CD14-positive monocyte (primary cell): ENCODE data around the gene CRY1. TPM values are rescaled to one million over a fixed set of nuclear protein-coding genes. Genes with fewer than 3 reads are reported as not detected.
A peak's percentile ranks its signal among the peaks of the same experiment; 100 is the strongest.

Experiments
- DNase-seq, 3 donors: peaks; one replicate each; pipeline ENCODE4 v3.0.0-alpha.2; 2011 to 2022
- H2AFZ ChIP-seq: 2 replicates; pipeline ENCODE4 v1.6.0; 2012; ENCODE audit warnings: mild to moderate bottlenecking, low read depth, low read length, inconsistent platforms; ENCODE audit not compliant: insufficient read depth, poor library complexity, severe bottlenecking
- H3K27ac ChIP-seq, 2 donors: 1 replicate in 1 of 2; 2 replicates in 1 of 2; pipeline ENCODE4 v1.5.1; 2012 to 2013; ENCODE audit warnings: low read length in 2 of 2, control low read depth in 1 of 2, inconsistent platforms in 1 of 2, low read depth in 1 of 2, mild to moderate bottlenecking in 1 of 2
- H3K27me3 ChIP-seq, 2 donors: one replicate each; pipeline versions ENCODE4 v1.6.0 to v1.6.1; 2011 to 2013; ENCODE audit warnings: low read length in 2 of 2; ENCODE audit not compliant: control insufficient read depth in 2 of 2, insufficient read depth in 2 of 2
- H3K36me3 ChIP-seq, 2 donors: replicated peaks in 1 of 2; 1 replicate in 1 of 2; 2 replicates in 1 of 2; pipeline versions ENCODE4 v1.5.1 to v1.6.1; 2012 to 2013; ENCODE audit warnings: low read length in 2 of 2, control low read depth in 1 of 2, inconsistent platforms in 1 of 2, mild to moderate bottlenecking in 1 of 2; ENCODE audit not compliant: insufficient read depth in 2 of 2, control insufficient read depth in 1 of 2
- H3K4me1 ChIP-seq, 2 donors: 1 replicate in 1 of 2; 2 replicates in 1 of 2; pipeline versions ENCODE4 v1.5.1 to v1.6.1; 2012 to 2013; ENCODE audit warnings: low read length in 2 of 2, control low read depth in 1 of 2, inconsistent platforms in 1 of 2, mild to moderate bottlenecking in 1 of 2, moderate library complexity in 1 of 2; ENCODE audit not compliant: insufficient read depth in 2 of 2, control insufficient read depth in 1 of 2
- H3K4me2 ChIP-seq: replicated peaks from 2 replicates; pipeline ENCODE3; 2012; ENCODE audit warnings: low read length, moderate library complexity, mild to moderate bottlenecking; ENCODE audit not compliant: poor library complexity, severe bottlenecking; ENCODE audit errors: extremely low read depth
- H3K4me3 ChIP-seq, 3 experiments: fragments of 200-600 bp in 1 of 3; sonication (generic) in 1 of 3; replicated peaks in 1 of 3; 1 replicate in 2 of 3; 2 replicates in 1 of 3; pipeline ENCODE4 v1.5.1; 2011 to 2013; ENCODE audit warnings: low read length in 3 of 3, mild to moderate bottlenecking in 3 of 3, control low read depth in 2 of 3, low read depth in 2 of 3, inconsistent platforms in 1 of 3, moderate library complexity in 1 of 3
- H3K79me2 ChIP-seq: 2 replicates; pipeline ENCODE4 v1.6.0; 2012; ENCODE audit warnings: mild to moderate bottlenecking, control low read depth, inconsistent platforms, low read length, moderate library complexity; ENCODE audit not compliant: insufficient read depth
- H3K9ac ChIP-seq: 2 replicates; pipeline ENCODE4 v1.6.0; 2017; ENCODE audit warnings: low read length, mild to moderate bottlenecking; ENCODE audit not compliant: insufficient read depth, poor library complexity, severe bottlenecking
- H3K9me3 ChIP-seq, 2 donors: replicated peaks in 1 of 2; 1 replicate in 1 of 2; 2 replicates in 1 of 2; pipeline versions ENCODE4 v1.5.1 to v1.6.1; 2012 to 2013; ENCODE audit warnings: low read length in 2 of 2, control low read depth in 1 of 2; ENCODE audit not compliant: control insufficient read depth in 1 of 2, insufficient read depth in 1 of 2
- H4K20me1 ChIP-seq: 2 replicates; pipeline ENCODE4 v1.6.0; 2012; ENCODE audit warnings: mild to moderate bottlenecking, low read length, control low read depth, moderate library complexity; ENCODE audit not compliant: insufficient read depth
- H3K27ac Mint-ChIP-seq, 7 donors: one replicate each; pipeline ENCODE4 v1.8.0; 2020; ENCODE audit warnings: mild to moderate bottlenecking in 7 of 7, mixed read lengths in 7 of 7, moderate library complexity in 6 of 7, inconsistent platforms in 2 of 7
- H3K27me3 Mint-ChIP-seq, 3 donors: one replicate each; pipeline ENCODE4 v1.8.0; 2021 to 2022; ENCODE audit warnings: low read depth in 3 of 3, mild to moderate bottlenecking in 3 of 3, mixed read lengths in 3 of 3, moderate library complexity in 3 of 3, inconsistent platforms in 1 of 3
- H3K36me3 Mint-ChIP-seq, 2 donors: one replicate each; pipeline ENCODE4 v1.8.0; 2020; ENCODE audit warnings: mixed read lengths in 2 of 2, inconsistent platforms in 1 of 2, mild to moderate bottlenecking in 1 of 2
- H3K4me1 Mint-ChIP-seq: one replicate; pipeline ENCODE4 v1.8.0; 2020; ENCODE audit warnings: mild to moderate bottlenecking, mixed read lengths
- H3K4me3 Mint-ChIP-seq, 2 donors: one replicate each; pipeline ENCODE4 v1.8.0; 2020; ENCODE audit warnings: mild to moderate bottlenecking in 2 of 2, mixed read lengths in 2 of 2, moderate library complexity in 1 of 2
- H3K9me3 Mint-ChIP-seq, 7 donors: one replicate each; pipeline ENCODE4 v1.8.0; 2020 to 2022; ENCODE audit warnings: mixed read lengths in 7 of 7, mild to moderate bottlenecking in 6 of 7, moderate library complexity in 6 of 7, inconsistent platforms in 2 of 7
- WGBS: methylation state at CpG from one replicate; pipeline ENCODE4 v1.1.5; 2013; ENCODE audit warnings: missing lambda C conversion rate; ENCODE audit not compliant: insufficient coverage; 5-methylcytosine and 5-hydroxymethylcytosine counted together
- intact Hi-C, 2 donors: fragments of 100-400 bp; cut with micrococcal nuclease; formaldehyde crosslinking; loops; one replicate each; pipeline versions ENCODE4 v1.15.0 to v1.15.1; 2023
- polyA plus RNA-seq, 3 donors: library from polyadenylated mRNA; depleted of rRNA in 1 of 3; unstranded in 2 of 3; stranded (reverse) in 1 of 3; fragments of 300-500 nt in 2 of 3; fragments of >200 nt in 1 of 3; fragmentation: Illumina TruSeq in 2 of 3; gene quantifications; 1 replicate in 2 of 3; 2 replicates in 1 of 3; pipeline ENCODE4 v1.2.3, GENCODE V29; 2012 to 2021
- TF ChIP-seq, protein P1 (sequence below): fragments of 200-600 bp; IDR thresholded peaks from one replicate; pipeline ENCODE4 v1.8.0; 2022; ENCODE audit warnings: antibody characterized with exemption, mild to moderate bottlenecking

The CRY1 gene
- polyA plus RNA-seq, 3 donors = 3.8 to 7.7 (median 5.8) TPM

DNA sequence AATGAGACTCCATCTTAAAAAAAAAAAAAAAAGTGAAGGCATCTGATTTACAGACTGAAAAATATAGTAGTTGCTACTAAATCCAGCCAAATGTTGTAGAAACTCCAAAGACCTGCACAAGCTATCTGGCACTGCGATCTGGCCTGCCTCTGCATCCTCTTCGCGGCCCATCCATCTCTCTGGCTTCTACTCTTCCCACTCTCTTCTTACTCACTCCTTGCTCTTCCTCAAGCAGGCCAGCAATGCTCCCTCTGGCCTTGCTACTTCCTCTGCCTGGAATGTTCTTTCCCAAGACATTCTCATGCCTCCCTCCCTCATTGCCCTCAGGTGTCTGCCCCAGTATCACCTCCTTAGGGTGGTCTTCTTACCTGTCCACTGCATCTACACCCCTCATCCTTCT, 9.7 kb upstream of the CRY1 start:
- Histone ChIP-seq H3K36me3 (no peaks in the 10 kb centered on the region), H3K27ac (no peak overlapping the region), H3K4me3 (no peak overlapping the region), H3K4me2 (no peak overlapping the region), H2AFZ (no peak overlapping the region), H3K9ac (no peak overlapping the region), H4K20me1 (no peaks in the 10 kb centered on the region), H3K9me3 (no peaks in the 10 kb centered on the region), H3K27me3 (peaks cover 0 to 2% of the 10 kb centered on the region in 2 donors), H3K4me1 (no peaks in the 10 kb centered on the region), H3K79me2 (no peaks in the 10 kb centered on the region)
- TF ChIP-seq, protein P1, sequence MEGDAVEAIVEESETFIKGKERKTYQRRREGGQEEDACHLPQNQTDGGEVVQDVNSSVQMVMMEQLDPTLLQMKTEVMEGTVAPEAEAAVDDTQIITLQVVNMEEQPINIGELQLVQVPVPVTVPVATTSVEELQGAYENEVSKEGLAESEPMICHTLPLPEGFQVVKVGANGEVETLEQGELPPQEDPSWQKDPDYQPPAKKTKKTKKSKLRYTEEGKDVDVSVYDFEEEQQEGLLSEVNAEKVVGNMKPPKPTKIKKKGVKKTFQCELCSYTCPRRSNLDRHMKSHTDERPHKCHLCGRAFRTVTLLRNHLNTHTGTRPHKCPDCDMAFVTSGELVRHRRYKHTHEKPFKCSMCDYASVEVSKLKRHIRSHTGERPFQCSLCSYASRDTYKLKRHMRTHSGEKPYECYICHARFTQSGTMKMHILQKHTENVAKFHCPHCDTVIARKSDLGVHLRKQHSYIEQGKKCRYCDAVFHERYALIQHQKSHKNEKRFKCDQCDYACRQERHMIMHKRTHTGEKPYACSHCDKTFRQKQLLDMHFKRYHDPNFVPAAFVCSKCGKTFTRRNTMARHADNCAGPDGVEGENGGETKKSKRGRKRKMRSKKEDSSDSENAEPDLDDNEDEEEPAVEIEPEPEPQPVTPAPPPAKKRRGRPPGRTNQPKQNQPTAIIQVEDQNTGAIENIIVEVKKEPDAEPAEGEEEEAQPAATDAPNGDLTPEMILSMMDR = no peak
- H3K27me3 Mint-ChIP-seq = peaks cover 0 to 12% (median 5%) of the 10 kb centered on the region in 3 donors
- 100% methylated on average over 3 of the region's 3 CpGs for WGBS
- H3K4me3 Mint-ChIP-seq = no peak overlapping the region
- H3K36me3 Mint-ChIP-seq = no peaks in the 10 kb centered on the region
- intact Hi-C loops = loop anchor here (10.0 kb wide), 1 partner anchor 718 kb away; no protein-coding TSS in a partner anchor
- peak overlapping the region in 1 of 7 donors; percentile 16 for H3K27ac Mint-ChIP-seq
- DNase-seq = no peak
- no peaks in the 10 kb centered on the region for H3K4me1 Mint-ChIP-seq
- H3K9me3 Mint-ChIP-seq = peaks cover 0 to 2% (median 0%) of the 10 kb centered on the region in 7 donors

- Mint-ChIP-seq H3K4me1 (no peaks in the 10 kb centered on the region), H3K4me3 (no peak overlapping the region), H3K9me3 (peaks cover 0 to 7% (median 3%) of the 10 kb centered on the region in 7 donors), H3K27me3 (peaks cover 0 to 14% (median 5%) of the 10 kb centered on the region in 3 donors), H3K36me3 (no peaks in the 10 kb centered on the region), H3K27ac (no peak overlapping the region)
- Histone ChIP-seq H3K27me3 (peaks cover 0 to 2% of the 10 kb centered on the region in 2 donors), H4K20me1 (no peaks in the 10 kb centered on the region), H3K9me3 (no peaks in the 10 kb centered on the region), H3K4me1 (no peaks in the 10 kb centered on the region), H2AFZ (no peak overlapping the region), H3K9ac (no peak overlapping the region), H3K79me2 (no peaks in the 10 kb centered on the region), H3K4me3 (no peak overlapping the region), H3K27ac (no peak overlapping the region), H3K4me2 (no peak overlapping the region), H3K36me3 (no peaks in the 10 kb centered on the region)
- intact Hi-C loops = loop anchor here (10.0 kb wide), 1 partner anchor 717 kb away; no protein-coding TSS in a partner anchor
- no peak for DNase-seq
- TF ChIP-seq, protein P1 = no peak
These were observed 8.9 kb upstream of the CRY1 start for GRCh38 chr12:107102294-107102693.
